Heart right ventricle (tissue), 16 donors: ENCODE results near the gene GUK1. TPM values are rescaled to one million over a fixed set of nuclear protein-coding genes. Genes with fewer than 3 reads are reported as not detected.

Experiments
- ATAC-seq, 8 donors: fragments of 200-7000 bp; cut with Tn5 transposase; one replicate each; pipeline ENCODE4 v1.9.1; 2020; ENCODE audit warnings: mild to moderate bottlenecking in 8 of 8, moderate library complexity in 8 of 8, moderate number of reproducible peaks in 1 of 8
- DNase-seq, 2 donors: peaks; one replicate each; pipeline ENCODE4 v3.0.0-alpha.2; 2020
- H3K27ac ChIP-seq, 10 donors: fragments of 200-600 bp; sonication (generic) in 2 of 10; one replicate each; pipeline versions ENCODE4 v1.5.0 to v1.8.0; 2020 to 2022; ENCODE audit warnings: mild to moderate bottlenecking in 3 of 10
- H3K27me3 ChIP-seq, 7 donors: fragments of 200-600 bp; one replicate each; pipeline ENCODE4 v1.8.0; 2021 to 2022; ENCODE audit warnings: mild to moderate bottlenecking in 2 of 7
- H3K36me3 ChIP-seq, 9 donors: fragments of 200-600 bp; sonication (generic) in 1 of 9; one replicate each; pipeline versions ENCODE4 v1.5.0 to v1.8.0; 2020 to 2022; ENCODE audit warnings: mild to moderate bottlenecking in 2 of 9
- H3K4me1 ChIP-seq, 9 donors: fragments of 200-600 bp; sonication (generic) in 1 of 9; one replicate each; pipeline versions ENCODE4 v1.5.0 to v1.8.0; 2020 to 2022; ENCODE audit warnings: mild to moderate bottlenecking in 4 of 9
- H3K4me3 ChIP-seq, 10 donors: fragments of 200-600 bp; sonication (generic) in 2 of 10; one replicate each; pipeline versions ENCODE4 v1.5.0 to v1.8.0; 2020 to 2022; ENCODE audit warnings: mild to moderate bottlenecking in 7 of 10, moderate library complexity in 2 of 10
- H3K9me3 ChIP-seq, 11 donors: fragments of 200-600 bp in 10 of 11; sonication (generic) in 2 of 11; one replicate each; pipeline versions ENCODE4 v1.5.0 to v1.8.0; 2013 to 2022; ENCODE audit warnings: mild to moderate bottlenecking in 2 of 11, control low read depth in 1 of 11, moderate library complexity in 1 of 11
- CTCF ChIP-seq, 9 donors: fragments of 200-600 bp; sonication (generic) in 2 of 9; IDR thresholded peaks; one replicate each; pipeline versions ENCODE4 v1.5.0 to v1.8.0; 2021 to 2022; ENCODE audit warnings: antibody characterized with exemption in 9 of 9, mild to moderate bottlenecking in 5 of 9, moderate library complexity in 1 of 9
- WGBS, 2 donors: extraction: QIAGEN DNeasy Blood & Tissue Kit; methylation state at CpG; one replicate each; pipeline ENCODE4 v1.1.7; 2013; ENCODE audit warnings: inconsistent platforms in 1 of 2; 5-methylcytosine and 5-hydroxymethylcytosine counted together
- intact Hi-C, 10 donors: fragments of 100-400 bp; cut with DNase I; formaldehyde crosslinking; loops; one replicate each; pipeline versions ENCODE4 v1.11.1 to v1.14.2; 2022
- polyA plus RNA-seq, 2 donors: library from polyadenylated mRNA; stranded (reverse); fragments of 200-250 nt; gene quantifications; one replicate each; pipeline ENCODE4 v1.2.3, GENCODE V29; 2013
- total RNA-seq, 10 donors: library from RNA; stranded (reverse); fragmentation: NEBNext Ultra II Directional in 3 of 10; extraction: Animal tissue kit (Norgen Biotek cat#: 25700) in 3 of 10; gene quantifications; one replicate each; pipeline versions ENCODE4 v1.2.1 to v1.2.4, GENCODE V29; 2021 to 2023
- donor health status: Arrhythmogenic right ventricular cardiomyopathy.
- donor health status: ischemic (EF 13 %, LVEDD 7.1; RV severe dilation, severe dysfunction).
- donor health status: healthy with polysubstance abuse.
- donor health status: DM: no; HTN: yes; CAD: no.
- donor health status: DM: no; HTN: no; CAD: no.
- donor health status: ischemic (EF 25% LVEDD 6.9; RV normal size, moderate dysfunction).
- donor health status: ischemic (EF 25% LVEDD 5.7; RV mildly dilated, moderate dysfunction).
- donor health status: healthy.
- donor health status: DM: yes; HTN: yes; CAD: no.
- donor health status: Ischemic cardiomyopathy.
- donor health status: ischemic (EF 35%, LVEDD 5.7; RV mildly dilated, moderate dysfunction).
- donor health status: nonischemic (EF 11% LVEDD 7.7; RV severe dilation, severe dysfunction).
- donor health status: DM: yes; HTN: yes; CAD: no.
- donor health status: PGD.
- donor health status: ischemic (EF 29% LVEDD 5.4; RV normal size, mild dysfunction).
- donor health status: nonischemic (EF 23%, LVEDD 6.1; RV moderate dilation, normal function).

Gene GUK1
- total and polyA plus RNA-seq, 12 donors: 121 to 474 (median 169) TPM

- intact Hi-C loops: no loop called here
- Histone ChIP-seq H3K9me3 (no peaks in the 10 kb centered on the region), H3K27me3 (peaks cover 0 to 8% (median 4%) of the 10 kb centered on the region in 7 donors), H3K4me1 (peaks cover 4 to 27% (median 11%) of the 10 kb centered on the region in 9 donors), H3K4me3 (no peak overlapping the region), H3K27ac (no peak overlapping the region), H3K36me3 (no peaks in the 10 kb centered on the region)
- 77 to 80% methylated on average over 24 of the region's 24 CpGs for WGBS, 2 donors
- no peak for DNase-seq
- no peak for ATAC-seq
- no peak for TF ChIP-seq CTCF (IDR thresholded peaks at IDR 0.05)
Measured at GRCh38 chr1:228156941-228157728, 17.1 kb downstream of the GUK1 start.

GRCh38 chr1:228157729-228158126, 17.6 kb downstream of the GUK1 start:
- ATAC-seq (no peak), DNase-seq (no peak)
- Histone ChIP-seq H3K27ac (no peak overlapping the region), H3K4me1 (peaks cover 8 to 31% (median 16%) of the 10 kb centered on the region in 9 donors), H3K36me3 (no peaks in the 10 kb centered on the region), H3K4me3 (no peak overlapping the region), H3K27me3 (peaks cover 0 to 14% (median 4%) of the 10 kb centered on the region in 7 donors), H3K9me3 (no peaks in the 10 kb centered on the region)
- WGBS, 2 donors: 57 to 60% methylated on average over 36 to 43 of the region's 43 CpGs
- intact Hi-C loops: no loop called here
- TF ChIP-seq CTCF (IDR thresholded peaks at IDR 0.05): no peak

- intact Hi-C loops: no loop called here
- no peak for ATAC-seq
- WGBS, 2 donors: 23 to 39% methylated on average over 95 to 98 of the region's 98 CpGs
- H3K36me3 ChIP-seq: no peaks in the 10 kb centered on the region
- peaks cover 0 to 17% (median 4%) of the 10 kb centered on the region in 7 donors for H3K27me3 ChIP-seq
- no peak overlapping the region for H3K27ac ChIP-seq
- DNase-seq: no peak
- TF ChIP-seq CTCF (IDR thresholded peaks at IDR 0.05): no peak
- H3K4me3 ChIP-seq: no peak overlapping the region
- H3K4me1 ChIP-seq: peaks cover 13 to 37% (median 22%) of the 10 kb centered on the region in 9 donors
- H3K9me3 ChIP-seq: no peaks in the 10 kb centered on the region
Measured at GRCh38 chr1:228158151-228159007, 18.3 kb downstream of the GUK1 start.

- Histone ChIP-seq H3K9me3 (no peaks in the 10 kb centered on the region), H3K4me1 (peaks cover 15 to 45% (median 29%) of the 10 kb centered on the region in 9 donors), H3K4me3 (no peak overlapping the region), H3K27me3 (peaks cover 0 to 18% (median 4%) of the 10 kb centered on the region in 7 donors), H3K36me3 (no peaks in the 10 kb centered on the region), H3K27ac (no peak overlapping the region)
- no peak for TF ChIP-seq CTCF (IDR thresholded peaks at IDR 0.05)
- intact Hi-C loops: no loop called here
- 84 to 87% methylated on average over 14 of the region's 14 CpGs for WGBS, 2 donors
- DNase-seq (no peak), ATAC-seq (no peak)
Measured at GRCh38 chr1:228159008-228159665, 19.1 kb downstream of the GUK1 start.
